PFSK-1 (cell line): ENCODE data around the gene ABCA1.

Experiments used
- SIN3A ChIP-seq: IDR thresholded peaks from 2 replicates; pipeline ENCODE4 v1.6.1; 2012; ENCODE audit warnings: mild to moderate bottlenecking, low read length, moderate library complexity, borderline replicate concordance; ENCODE audit not compliant: insufficient read depth
- TAF1 ChIP-seq: IDR thresholded peaks from 2 replicates; pipeline ENCODE4 v1.6.1; 2012; ENCODE audit warnings: low read length, control low read depth, borderline replicate concordance; ENCODE audit not compliant: insufficient read depth

DNA sequence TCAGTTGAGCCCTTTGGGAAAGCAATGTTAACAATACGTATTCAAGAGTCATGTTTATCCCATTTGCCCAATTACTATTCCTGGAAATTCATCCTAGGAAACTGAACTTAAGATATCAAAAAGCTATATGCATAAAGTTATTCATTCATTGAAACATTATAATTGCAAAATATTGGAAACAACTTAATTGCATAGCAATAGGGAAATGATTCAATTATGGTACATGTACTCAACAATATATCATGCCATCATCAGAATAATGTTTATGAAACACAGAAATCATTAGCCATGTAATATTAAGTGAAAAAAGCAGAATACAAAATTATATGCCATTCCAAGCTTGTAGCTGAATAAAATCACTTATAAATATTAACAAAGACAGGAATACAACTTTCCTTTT is 35.3 kb downstream of the ABCA1 start:
- no peak for TF ChIP-seq SIN3A
- no peak for TF ChIP-seq TAF1
